Stomach (tissue), 4 donors: ENCODE results near the gene C1orf35.

ENCODE experiments used
- POLR2A ChIP-seq, 4 donors: fragments of 450-650 bp; IDR thresholded peaks; one replicate each; pipeline ENCODE4 v1.6.1; 2016; ENCODE audit warnings: antibody characterized with exemption in 4 of 4, control low read depth in 2 of 4, mild to moderate bottlenecking in 1 of 4, moderate library complexity in 1 of 4
- TF ChIP-seq, protein P1 (sequence below), 7 experiments: fragments of 450-650 bp in 4 of 7; fragments of 200-600 bp in 3 of 7; sonication (generic) in 3 of 7; IDR thresholded peaks; one replicate each; pipeline ENCODE4 v1.5.1; 2016 to 2019; ENCODE audit warnings: antibody characterized with exemption in 7 of 7, control low read depth in 2 of 7, mild to moderate bottlenecking in 1 of 7

DNA sequence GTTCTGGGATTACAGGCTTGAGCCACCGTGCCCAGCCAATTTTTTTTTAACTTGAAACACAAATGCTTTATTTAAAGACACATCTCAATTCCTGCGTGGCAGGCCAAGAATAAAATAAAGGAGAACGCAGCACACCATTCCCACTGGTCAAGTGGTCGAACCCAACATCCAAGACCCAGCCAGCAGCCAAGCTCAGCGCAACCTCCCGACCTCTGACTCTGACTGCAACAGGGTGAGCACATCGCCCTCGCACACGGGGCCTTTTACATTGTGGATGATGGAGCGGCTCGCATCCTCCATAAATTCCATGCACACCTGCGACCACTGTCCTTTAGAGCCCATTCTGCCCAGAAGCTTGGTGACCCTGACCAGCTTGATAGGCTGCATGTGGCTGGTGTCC is 31.5 kb upstream of the C1orf35 start:
- TF ChIP-seq POLR2A (IDR thresholded peaks at IDR 0.05) = no peak
- TF ChIP-seq, protein P1, sequence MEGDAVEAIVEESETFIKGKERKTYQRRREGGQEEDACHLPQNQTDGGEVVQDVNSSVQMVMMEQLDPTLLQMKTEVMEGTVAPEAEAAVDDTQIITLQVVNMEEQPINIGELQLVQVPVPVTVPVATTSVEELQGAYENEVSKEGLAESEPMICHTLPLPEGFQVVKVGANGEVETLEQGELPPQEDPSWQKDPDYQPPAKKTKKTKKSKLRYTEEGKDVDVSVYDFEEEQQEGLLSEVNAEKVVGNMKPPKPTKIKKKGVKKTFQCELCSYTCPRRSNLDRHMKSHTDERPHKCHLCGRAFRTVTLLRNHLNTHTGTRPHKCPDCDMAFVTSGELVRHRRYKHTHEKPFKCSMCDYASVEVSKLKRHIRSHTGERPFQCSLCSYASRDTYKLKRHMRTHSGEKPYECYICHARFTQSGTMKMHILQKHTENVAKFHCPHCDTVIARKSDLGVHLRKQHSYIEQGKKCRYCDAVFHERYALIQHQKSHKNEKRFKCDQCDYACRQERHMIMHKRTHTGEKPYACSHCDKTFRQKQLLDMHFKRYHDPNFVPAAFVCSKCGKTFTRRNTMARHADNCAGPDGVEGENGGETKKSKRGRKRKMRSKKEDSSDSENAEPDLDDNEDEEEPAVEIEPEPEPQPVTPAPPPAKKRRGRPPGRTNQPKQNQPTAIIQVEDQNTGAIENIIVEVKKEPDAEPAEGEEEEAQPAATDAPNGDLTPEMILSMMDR (IDR thresholded peaks at IDR 0.05) = no peak
